NCI-H82 (cell line): ENCODE results near the gene EZR.

ENCODE experiments used
- DNase-seq: peaks from one replicate; lab custom pipeline; 2025; lab: John Stamatoyannopoulos, UW

EZR gene

GRCh38 chr6:158817728-158818580, 1.2 kb downstream of the EZR start:
- peak; percentile 84 for DNase-seq

- peak; percentile 31 for DNase-seq
Measured at GRCh38 chr6:158816803-158817727, 2.1 kb downstream of the EZR start.

- DNase-seq, result no peak
Measured at GRCh38 chr6:158816329-158816728, 2.8 kb downstream of the EZR start.

GRCh38 chr6:158815907-158816306, 3.3 kb downstream of the EZR start:
- no peak for DNase-seq

GRCh38 chr6:158815379-158815724, 3.8 kb downstream of the EZR start:
- DNase-seq, result no peak

GRCh38 chr6:158813032-158813431, 6.1 kb downstream of the EZR start:
- DNase-seq, result no peak

GRCh38 chr6:158812611-158813010, 6.6 kb downstream of the EZR start:
- DNase-seq, result no peak

GRCh38 chr6:158810155-158811095, 8.7 kb downstream of the EZR start:
- no peak for DNase-seq

- no peak for DNase-seq
Measured at GRCh38 chr6:158808941-158809678, 10.1 kb downstream of the EZR start.

GRCh38 chr6:158808442-158808833, 10.7 kb downstream of the EZR start:
- DNase-seq, result no peak

- no peak for DNase-seq
Measured at GRCh38 chr6:158807515-158808441, 11.4 kb downstream of the EZR start.

- no peak for DNase-seq
Measured at GRCh38 chr6:158805698-158806377, 13.3 kb downstream of the EZR start.

- no peak for DNase-seq
Measured at GRCh38 chr6:158804207-158804606, 15.0 kb downstream of the EZR start.

- no peak for DNase-seq
Measured at GRCh38 chr6:158803733-158804143, 15.4 kb downstream of the EZR start.

GRCh38 chr6:158801655-158802294, 17.4 kb downstream of the EZR start:
- DNase-seq, result peak; percentile 15

- peak; percentile 99 for DNase-seq
Measured at GRCh38 chr6:158799051-158799792, 19.9 kb downstream of the EZR start.

GRCh38 chr6:158798311-158798710, 20.9 kb downstream of the EZR start:
- no peak for DNase-seq
